ENCODE data around the gene THADA. TPM values are rescaled to one million over a fixed set of nuclear protein-coding genes. Genes with fewer than 3 reads are reported as not detected.
"Not testable (repeated sequence)": the region's sequence is repeated elsewhere in the genome, so short reads cannot be mapped to it uniquely, and the experiment has no call there.

THADA gene
- total RNA-seq, 1 donor = 33.2 TPM

DNA sequence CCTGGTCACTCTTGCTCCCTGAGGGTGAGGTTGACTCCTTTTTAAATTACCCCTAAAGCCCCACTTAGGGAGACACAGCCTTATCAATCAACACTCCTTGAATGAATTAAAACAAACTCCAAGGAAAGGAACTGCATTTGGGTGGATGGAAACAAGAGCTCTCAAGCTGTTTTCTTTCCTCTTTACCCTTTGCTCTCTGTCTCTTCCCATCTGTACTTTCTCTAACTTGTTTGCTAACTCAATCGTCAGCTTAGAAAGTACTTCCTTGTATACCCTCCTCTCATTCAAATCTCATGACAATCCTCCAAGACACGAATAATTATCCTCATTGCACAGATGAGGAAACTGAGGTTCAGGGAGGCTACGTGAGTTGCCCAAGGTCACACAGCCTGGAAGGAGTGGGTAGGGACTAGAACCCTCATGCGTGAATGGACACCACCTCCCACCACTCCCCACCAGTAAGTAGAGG, 402.2 kb downstream of the THADA start:
- H3K4me3 ChIP-seq (ENCODE audit: low read depth, low read length) = no peak overlapping the region
- TF ChIP-seq, protein P1, sequence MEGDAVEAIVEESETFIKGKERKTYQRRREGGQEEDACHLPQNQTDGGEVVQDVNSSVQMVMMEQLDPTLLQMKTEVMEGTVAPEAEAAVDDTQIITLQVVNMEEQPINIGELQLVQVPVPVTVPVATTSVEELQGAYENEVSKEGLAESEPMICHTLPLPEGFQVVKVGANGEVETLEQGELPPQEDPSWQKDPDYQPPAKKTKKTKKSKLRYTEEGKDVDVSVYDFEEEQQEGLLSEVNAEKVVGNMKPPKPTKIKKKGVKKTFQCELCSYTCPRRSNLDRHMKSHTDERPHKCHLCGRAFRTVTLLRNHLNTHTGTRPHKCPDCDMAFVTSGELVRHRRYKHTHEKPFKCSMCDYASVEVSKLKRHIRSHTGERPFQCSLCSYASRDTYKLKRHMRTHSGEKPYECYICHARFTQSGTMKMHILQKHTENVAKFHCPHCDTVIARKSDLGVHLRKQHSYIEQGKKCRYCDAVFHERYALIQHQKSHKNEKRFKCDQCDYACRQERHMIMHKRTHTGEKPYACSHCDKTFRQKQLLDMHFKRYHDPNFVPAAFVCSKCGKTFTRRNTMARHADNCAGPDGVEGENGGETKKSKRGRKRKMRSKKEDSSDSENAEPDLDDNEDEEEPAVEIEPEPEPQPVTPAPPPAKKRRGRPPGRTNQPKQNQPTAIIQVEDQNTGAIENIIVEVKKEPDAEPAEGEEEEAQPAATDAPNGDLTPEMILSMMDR (IDR thresholded peaks at IDR 0.05; ENCODE audit: insufficient read depth, low read depth, low read length) = no peak
- no peak for DNase-seq (ENCODE audit: low read depth)

DNA sequence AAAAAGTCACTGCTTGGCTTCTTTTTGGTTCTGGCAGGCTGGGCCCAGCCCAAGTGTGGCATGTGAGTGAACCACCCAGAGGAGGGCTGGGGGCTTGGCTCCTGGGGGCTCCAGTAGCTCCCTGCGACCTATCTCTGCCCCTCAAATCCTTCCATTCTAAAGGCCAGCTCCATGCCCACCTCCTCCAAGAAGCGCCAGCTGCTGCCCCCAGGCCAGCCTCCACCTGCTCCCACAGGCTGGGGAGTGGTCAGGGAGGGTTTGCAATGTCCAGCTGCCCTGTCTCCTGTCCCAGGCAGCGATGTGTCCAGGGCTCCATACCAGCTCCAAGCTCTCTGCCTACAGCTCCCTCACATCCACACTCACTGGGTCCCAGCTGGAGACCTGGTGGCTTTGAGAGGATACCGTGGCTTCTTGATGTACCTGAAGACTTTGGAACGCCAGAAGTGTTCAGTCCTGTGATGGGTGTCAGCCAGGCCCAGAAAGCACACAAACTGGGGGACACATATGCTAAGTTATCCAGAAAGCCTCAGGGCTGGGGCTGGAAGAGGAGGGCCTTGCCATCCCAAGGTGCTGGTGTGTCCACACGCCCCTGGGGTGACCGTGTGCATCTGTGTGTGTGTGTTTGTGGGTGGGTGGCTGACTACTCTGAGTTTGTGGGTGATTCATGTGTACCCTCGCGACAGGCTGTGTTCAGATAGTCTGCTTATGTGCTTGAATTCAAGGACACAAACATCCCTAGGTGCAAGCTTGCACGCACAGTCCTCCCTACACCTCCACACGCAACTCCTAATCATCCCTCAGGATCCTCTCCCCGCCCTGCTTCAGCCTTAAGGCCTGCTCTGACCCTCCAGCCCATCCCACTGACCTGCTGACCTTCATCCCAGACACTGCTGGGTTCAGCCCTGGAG, 402.8 kb downstream of the THADA start:
- DNase-seq (ENCODE audit: low read depth) = no peak
- H3K4me3 ChIP-seq (ENCODE audit: low read depth, low read length) = no peak overlapping the region
- TF ChIP-seq, protein P1 (IDR thresholded peaks at IDR 0.05; ENCODE audit: insufficient read depth, low read depth, low read length) = no peak

DNA sequence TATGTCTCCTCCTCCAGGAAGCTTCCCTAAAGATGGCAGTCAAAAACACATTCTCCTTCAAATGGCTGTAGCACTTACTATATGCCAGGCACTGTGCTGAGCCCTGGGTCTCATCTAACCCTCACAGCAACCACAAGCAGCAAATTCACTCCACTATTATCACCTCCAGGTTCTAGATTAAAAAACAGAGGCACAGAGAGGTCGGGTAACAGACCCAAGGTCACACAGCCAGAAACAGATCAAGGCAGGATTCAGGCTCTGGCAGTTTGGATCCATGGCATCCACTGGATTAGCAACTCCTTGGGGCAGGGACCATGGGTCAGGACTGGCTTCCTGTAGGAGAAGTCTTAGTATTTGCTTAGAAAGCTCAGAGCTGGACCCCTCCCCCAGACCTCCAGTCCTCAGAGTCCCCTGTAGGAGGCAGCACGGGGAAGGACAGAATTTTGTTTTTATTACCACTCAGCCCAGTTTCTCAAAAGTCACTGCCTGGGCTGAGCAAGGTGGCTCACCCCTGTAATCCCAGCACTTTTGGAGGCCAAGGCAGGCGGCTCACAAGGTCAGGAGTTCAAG, 403.8 kb downstream of the THADA start:
- H3K4me3 ChIP-seq (ENCODE audit: low read depth, low read length) = no peak overlapping the region
- no peak for DNase-seq (ENCODE audit: low read depth)
- TF ChIP-seq, protein P1 (IDR thresholded peaks at IDR 0.05; ENCODE audit: insufficient read depth, low read depth, low read length) = peak; percentile 22

DNA sequence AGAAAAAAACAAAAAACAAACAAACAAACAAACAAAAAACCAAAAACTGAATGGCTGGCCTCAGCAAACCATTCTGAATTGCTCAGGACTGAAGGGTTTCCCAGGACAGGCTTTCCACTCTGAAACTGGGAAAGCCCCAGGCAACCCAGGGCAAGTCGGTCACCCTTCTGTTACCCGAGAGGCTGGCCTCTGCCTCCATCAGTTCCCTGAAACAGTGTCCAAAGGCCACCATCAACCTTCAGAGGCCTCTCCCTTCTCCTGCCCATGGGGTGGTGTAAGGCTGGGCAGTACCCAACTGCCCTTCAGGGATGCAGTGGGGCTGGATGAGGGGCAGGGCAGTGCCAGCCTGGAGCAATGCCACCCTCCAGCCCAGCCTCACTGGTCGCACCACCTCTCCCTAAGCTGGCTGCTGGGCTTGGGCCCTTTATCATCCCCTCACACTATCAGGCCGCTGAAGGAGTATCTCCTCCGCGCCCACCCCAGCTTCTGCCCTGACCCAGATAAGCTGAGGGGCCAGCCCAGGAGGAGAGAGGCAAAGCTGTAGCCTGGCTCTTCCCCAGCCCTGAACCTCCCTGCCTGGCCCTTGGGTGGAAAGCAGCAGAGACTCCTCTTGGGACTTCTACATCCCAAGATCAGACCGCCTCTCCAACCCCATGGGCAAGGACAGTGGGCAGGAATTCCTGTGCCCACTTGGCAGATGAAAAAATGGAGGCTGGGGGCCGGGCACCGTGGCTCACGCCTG, 405.4 kb downstream of the THADA start:
- TF ChIP-seq, protein P1 (IDR thresholded peaks at IDR 0.05; ENCODE audit: insufficient read depth, low read depth, low read length) = no peak
- DNase-seq (ENCODE audit: low read depth) = no peak
- no peak overlapping the region for H3K4me3 ChIP-seq (ENCODE audit: low read depth, low read length)

DNA sequence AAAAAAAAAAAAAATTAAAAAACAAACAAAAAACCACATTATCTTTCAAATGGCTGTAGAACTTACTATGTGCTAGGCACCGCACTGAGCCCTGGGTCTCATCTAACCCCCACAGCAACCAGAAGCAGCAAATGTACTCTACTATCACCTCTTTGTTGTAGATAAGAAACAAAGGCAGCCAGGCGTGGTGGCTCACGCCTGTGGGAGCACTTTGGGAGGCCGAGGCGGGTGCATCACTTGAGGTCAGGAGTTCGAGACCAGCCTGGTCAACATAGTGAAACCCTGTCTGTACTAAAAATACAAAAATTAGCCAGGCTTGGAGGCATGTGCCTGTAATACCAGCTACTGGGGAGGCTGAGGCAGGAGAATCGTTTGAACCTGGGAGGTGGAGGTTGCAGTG, 406.0 kb downstream of the THADA start:
- not testable (repeated sequence) for DNase-seq (ENCODE audit: low read depth); H3K4me3 ChIP-seq (ENCODE audit: low read depth, low read length)

DNA sequence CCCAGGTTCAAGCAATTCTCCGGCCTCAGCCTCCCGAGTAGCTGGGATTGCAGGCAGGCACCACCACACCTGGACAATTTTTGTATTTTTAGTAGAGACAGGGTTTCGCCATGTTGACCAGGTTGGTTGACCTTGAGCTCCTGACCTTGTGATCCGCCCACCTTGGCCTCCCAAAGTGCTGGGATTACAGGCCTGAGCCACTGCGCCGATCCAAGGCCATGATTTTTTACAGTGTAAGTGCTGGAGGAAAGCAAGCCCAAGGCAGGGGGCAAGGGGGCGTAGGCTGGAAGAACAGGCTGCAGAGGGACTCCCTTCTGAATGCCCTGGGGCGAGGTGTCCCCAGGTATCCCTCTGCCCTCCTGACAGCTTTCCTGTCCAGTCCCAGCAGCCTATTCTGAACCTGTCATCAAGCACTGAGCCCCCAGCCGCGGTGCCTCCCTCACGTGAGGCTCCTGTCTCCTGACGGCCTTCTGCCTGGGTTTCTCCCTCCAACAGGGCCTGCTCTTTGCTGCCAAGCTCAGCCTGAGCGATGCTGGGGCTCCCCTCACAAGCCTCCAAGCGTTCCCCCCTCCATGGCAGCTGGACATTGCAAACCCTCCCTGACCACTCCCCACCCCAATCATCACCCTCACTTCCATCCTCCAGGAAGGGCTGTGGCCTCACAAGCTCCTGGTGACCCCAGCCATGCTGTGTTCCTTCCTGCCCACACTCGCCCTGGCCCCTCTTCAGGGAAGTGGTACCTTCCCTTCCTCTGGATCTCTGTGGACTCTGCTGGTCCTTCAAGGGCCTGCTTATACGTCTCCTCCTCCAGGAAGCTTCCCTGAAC, 407.1 kb downstream of the THADA start:
- TF ChIP-seq, protein P1 (IDR thresholded peaks at IDR 0.05; ENCODE audit: insufficient read depth, low read depth, low read length) = no peak
- no peak overlapping the region for H3K4me3 ChIP-seq (ENCODE audit: low read depth, low read length)
- DNase-seq (ENCODE audit: low read depth) = no peak

All from fibroblast of villous mesenchyme (primary cell).